ENCODE results near the gene THADA.

The THADA gene

GRCh38 chr2:43202289-43202688, 393.5 kb downstream of the THADA start:
- TF ChIP-seq CTCF (conservative IDR thresholded peaks at IDR 0.05; ENCODE audit: low read depth, low read length) = no peak
- no peaks in the 10 kb centered on the region for H3K36me3 ChIP-seq (ENCODE audit: insufficient read depth)
- no peak overlapping the region for H3K9ac ChIP-seq
- no peaks in the 10 kb centered on the region for H4K20me1 ChIP-seq (ENCODE audit: insufficient read depth)
- no peak overlapping the region for H2AFZ ChIP-seq (ENCODE audit: low read depth)
- no peak overlapping the region for H3K4me2 ChIP-seq
- no peaks in the 10 kb centered on the region for H3K4me1 ChIP-seq (ENCODE audit: low read depth, poor library complexity, severe bottlenecking)
- no peaks in the 10 kb centered on the region for H3K27me3 ChIP-seq (ENCODE audit: insufficient read depth, low read depth)
- H3K79me2 ChIP-seq (ENCODE audit: insufficient read depth, low read depth) = no peaks in the 10 kb centered on the region
- no peak overlapping the region for H3K27ac ChIP-seq
- no peak overlapping the region for H3K4me3 ChIP-seq (IDR thresholded peaks at IDR 0.05; ENCODE audit: insufficient read depth, low read depth, low read length)

GRCh38 chr2:43201497-43201896, 394.3 kb downstream of the THADA start:
- H2AFZ ChIP-seq (ENCODE audit: low read depth) = no peak overlapping the region
- H3K27ac ChIP-seq = no peak overlapping the region
- H3K79me2 ChIP-seq (ENCODE audit: insufficient read depth, low read depth) = no peaks in the 10 kb centered on the region
- H3K4me1 ChIP-seq (ENCODE audit: low read depth, poor library complexity, severe bottlenecking) = no peaks in the 10 kb centered on the region
- H3K27me3 ChIP-seq (ENCODE audit: insufficient read depth, low read depth) = no peaks in the 10 kb centered on the region
- no peak overlapping the region for H3K4me3 ChIP-seq (IDR thresholded peaks at IDR 0.05; ENCODE audit: insufficient read depth, low read depth, low read length)
- no peaks in the 10 kb centered on the region for H4K20me1 ChIP-seq (ENCODE audit: insufficient read depth)
- H3K9ac ChIP-seq = no peak overlapping the region
- TF ChIP-seq CTCF (conservative IDR thresholded peaks at IDR 0.05; ENCODE audit: low read depth, low read length) = no peak
- no peaks in the 10 kb centered on the region for H3K36me3 ChIP-seq (ENCODE audit: insufficient read depth)
- no peak overlapping the region for H3K4me2 ChIP-seq

- H3K4me2 ChIP-seq = no peak overlapping the region
- H3K27ac ChIP-seq = no peak overlapping the region
- no peak for TF ChIP-seq CTCF (conservative IDR thresholded peaks at IDR 0.05; ENCODE audit: low read depth, low read length)
- H3K4me3 ChIP-seq (IDR thresholded peaks at IDR 0.05; ENCODE audit: insufficient read depth, low read depth, low read length) = no peak overlapping the region
- H3K27me3 ChIP-seq (ENCODE audit: insufficient read depth, low read depth) = no peaks in the 10 kb centered on the region
- H4K20me1 ChIP-seq (ENCODE audit: insufficient read depth) = no peaks in the 10 kb centered on the region
- no peak overlapping the region for H2AFZ ChIP-seq (ENCODE audit: low read depth)
- H3K9ac ChIP-seq = no peak overlapping the region
- no peaks in the 10 kb centered on the region for H3K36me3 ChIP-seq (ENCODE audit: insufficient read depth)
- no peaks in the 10 kb centered on the region for H3K4me1 ChIP-seq (ENCODE audit: low read depth, poor library complexity, severe bottlenecking)
- no peaks in the 10 kb centered on the region for H3K79me2 ChIP-seq (ENCODE audit: insufficient read depth, low read depth)
These were observed 394.8 kb downstream of the THADA start for GRCh38 chr2:43201016-43201415.

GRCh38 chr2:43199492-43200488, 396.0 kb downstream of the THADA start:
- TF ChIP-seq CTCF (conservative IDR thresholded peaks at IDR 0.05; ENCODE audit: low read depth, low read length) = no peak
- H3K4me3 ChIP-seq (IDR thresholded peaks at IDR 0.05; ENCODE audit: insufficient read depth, low read depth, low read length) = no peak overlapping the region
- H3K27ac ChIP-seq = no peak overlapping the region
- no peaks in the 10 kb centered on the region for H3K4me1 ChIP-seq (ENCODE audit: low read depth, poor library complexity, severe bottlenecking)
- H3K4me2 ChIP-seq = no peak overlapping the region
- no peaks in the 10 kb centered on the region for H3K27me3 ChIP-seq (ENCODE audit: insufficient read depth, low read depth)
- H3K9ac ChIP-seq = no peak overlapping the region
- H3K79me2 ChIP-seq (ENCODE audit: insufficient read depth, low read depth) = no peaks in the 10 kb centered on the region
- H3K36me3 ChIP-seq (ENCODE audit: insufficient read depth) = no peaks in the 10 kb centered on the region
- no peaks in the 10 kb centered on the region for H4K20me1 ChIP-seq (ENCODE audit: insufficient read depth)
- H2AFZ ChIP-seq (ENCODE audit: low read depth) = no peak overlapping the region

Data from KMS-11 (cell line).